NCI-H82 (cell line): Measurements from ENCODE around the gene IGFBP6.
A peak's percentile ranks its signal among the peaks of the same experiment; 100 is the strongest.

ENCODE experiments used
- DNase-seq: peaks from one replicate; lab custom pipeline; 2025; lab: John Stamatoyannopoulos, UW

IGFBP6 gene

DNA sequence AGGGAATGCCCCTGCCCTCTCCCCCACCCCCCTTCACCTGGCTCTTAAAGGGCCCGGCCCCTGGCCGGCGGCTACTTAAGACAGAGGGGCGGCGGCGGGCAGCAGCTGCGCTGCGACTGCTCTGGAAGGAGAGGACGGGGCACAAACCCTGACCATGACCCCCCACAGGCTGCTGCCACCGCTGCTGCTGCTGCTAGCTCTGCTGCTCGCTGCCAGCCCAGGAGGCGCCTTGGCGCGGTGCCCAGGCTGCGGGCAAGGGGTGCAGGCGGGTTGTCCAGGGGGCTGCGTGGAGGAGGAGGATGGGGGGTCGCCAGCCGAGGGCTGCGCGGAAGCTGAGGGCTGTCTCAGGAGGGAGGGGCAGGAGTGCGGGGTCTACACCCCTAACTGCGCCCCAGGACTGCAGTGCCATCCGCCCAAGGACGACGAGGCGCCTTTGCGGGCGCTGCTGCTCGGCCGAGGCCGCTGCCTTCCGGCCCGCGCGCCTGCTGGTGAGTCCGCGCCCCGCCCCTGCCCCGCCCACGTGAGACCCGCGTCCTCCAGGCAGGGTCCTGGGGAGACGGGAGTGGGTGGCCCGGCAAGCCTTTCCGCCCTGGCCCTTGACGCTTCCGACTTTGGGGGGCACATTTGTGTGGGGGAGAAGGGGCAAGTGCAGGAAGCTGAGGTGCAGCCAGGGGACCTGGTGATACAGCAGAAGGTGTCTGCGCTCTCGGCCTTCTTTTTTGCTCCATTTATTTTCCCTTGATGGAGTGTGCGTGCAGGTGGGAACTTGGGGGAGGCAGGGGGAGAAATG, at the start of gene IGFBP6:
IGFBP6 (plus strand) TSS at position 104 of the 790 bp plus-strand sequence; CDS start at position 155, 51 bp downstream.
- DNase-seq: peak; percentile 54

GRCh38 chr12:53048033-53048779, 49.3 kb upstream of the IGFBP6 start:
- DNase-seq: peak; percentile 47

- DNase-seq: no peak
Measured at GRCh38 chr12:53048780-53049401, 48.6 kb upstream of the IGFBP6 start.

- DNase-seq: peak; percentile 59
Measured at GRCh38 chr12:53049571-53050318, 47.7 kb upstream of the IGFBP6 start, which contains the start of gene TNS2. Gene TNS2 (plus strand): TSS chr12:53050065. CDS start chr12:53050186, 121 bp downstream.

DNA sequence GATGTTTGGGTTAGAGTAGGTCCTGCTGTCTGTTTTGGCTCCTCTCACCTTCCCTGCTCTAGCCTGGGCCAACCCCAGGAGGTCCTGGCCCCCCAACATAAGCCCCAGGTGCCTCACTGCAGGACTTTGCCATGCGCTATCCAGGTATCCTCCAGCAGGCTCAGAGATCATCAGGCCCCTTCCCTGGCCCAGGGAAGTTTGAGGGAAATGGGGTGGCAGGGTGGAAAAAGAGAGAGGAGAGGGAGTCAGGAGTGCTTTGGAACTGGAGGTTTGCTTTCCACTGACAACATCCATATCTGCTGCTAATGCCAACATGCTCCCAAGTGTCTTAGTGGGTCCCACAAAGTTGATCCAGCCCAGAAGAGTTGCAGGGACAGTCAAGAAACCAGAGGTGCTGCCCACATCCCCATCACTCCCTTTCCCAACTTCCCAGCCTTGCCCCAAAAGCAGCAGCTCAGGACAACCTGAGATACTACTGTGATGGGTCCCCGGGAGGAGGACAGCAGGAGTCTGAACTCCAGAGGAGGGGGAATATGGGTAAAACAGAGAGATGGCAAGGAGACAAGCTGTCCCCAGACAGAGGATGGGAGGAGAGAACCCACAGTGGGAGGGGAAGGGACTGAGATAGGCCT, 46.9 kb upstream of the IGFBP6 start:
- no peak for DNase-seq

- DNase-seq: peak; percentile 28
Measured at GRCh38 chr12:53051058-53051880, 46.2 kb upstream of the IGFBP6 start.

- DNase-seq: no peak
Measured at GRCh38 chr12:53051881-53052412, 45.5 kb upstream of the IGFBP6 start.

DNA sequence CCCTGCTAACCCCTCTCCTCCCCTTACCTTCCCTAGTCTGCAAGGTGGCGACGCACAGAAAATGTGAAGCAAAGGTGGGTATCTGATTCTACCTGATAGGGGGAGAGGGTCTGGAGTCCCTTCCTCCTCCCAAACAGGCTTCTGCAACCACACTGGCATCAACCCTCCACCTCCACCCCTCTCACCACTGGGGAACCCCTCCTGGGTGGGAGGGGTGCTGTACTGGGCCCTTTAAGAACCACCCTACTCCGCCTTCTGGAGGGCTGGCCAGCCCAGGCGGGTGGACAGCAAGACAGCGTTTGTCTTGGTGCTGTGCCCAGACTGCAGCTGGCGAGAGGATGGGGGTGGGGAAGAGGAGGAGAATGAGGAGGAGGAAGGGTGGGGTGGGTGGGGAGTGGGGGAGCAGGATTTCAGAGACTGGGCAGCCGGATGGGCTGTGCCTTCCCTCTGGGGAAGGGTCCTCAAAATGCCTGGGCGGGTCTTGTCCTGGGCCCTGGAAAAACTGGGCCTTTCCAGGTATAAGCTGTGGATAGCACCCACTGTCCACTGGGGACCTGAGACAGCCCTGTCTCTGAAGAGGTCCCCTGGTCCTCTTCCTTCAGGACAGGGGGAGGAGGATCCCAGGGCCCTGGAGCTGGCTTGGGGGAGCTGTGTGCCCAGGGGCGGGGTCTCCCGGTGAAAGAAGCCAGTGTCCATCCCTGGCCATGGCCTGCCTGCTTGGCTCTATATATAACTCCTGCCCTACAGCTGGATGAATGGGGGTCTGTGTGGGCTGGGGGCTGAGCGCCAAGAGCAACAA, 44.8 kb upstream of the IGFBP6 start:
- DNase-seq: no peak

DNA sequence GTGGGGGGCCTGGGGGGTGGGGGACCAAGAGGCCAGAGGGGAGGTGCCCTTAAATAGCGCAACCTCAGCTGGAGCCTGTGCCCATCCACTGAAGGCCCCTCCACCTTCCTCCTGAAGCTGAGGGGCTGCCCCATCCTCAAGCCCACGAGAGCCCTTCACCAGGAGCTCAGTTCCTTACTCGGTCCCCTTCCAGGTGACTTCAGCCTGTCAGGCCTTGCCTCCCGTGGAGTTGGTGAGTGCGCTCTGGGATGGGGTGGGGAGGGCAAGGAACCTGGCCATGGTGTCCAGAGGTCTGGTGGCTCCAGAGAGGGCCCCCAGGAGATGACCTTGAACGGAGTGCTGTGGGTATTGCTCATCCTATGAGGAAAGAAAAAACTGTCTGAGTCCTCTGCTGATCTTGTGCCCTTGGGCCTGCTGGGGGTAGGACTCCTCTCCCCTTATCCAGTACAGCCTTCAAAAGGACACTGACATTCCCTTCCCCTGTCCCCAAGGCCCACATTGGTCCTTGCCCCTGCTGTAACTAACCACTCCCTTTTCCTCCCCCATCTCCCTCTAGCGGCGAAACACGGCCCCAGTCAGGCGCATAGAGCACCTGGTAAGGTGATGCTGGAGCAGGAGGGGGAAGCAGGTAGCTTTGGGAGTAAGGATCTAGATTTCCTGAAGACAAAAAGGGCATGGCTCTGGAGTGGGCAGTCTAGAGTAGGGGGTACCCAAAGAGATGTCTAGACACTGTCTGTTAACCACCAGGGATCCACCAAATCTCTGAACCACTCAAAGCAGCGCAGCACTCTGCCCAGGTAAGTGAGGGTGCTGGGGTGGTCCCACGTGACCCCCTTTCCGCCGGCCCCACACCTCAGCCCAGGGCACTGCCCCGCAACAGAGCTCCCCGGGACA, 44.0 kb upstream of the IGFBP6 start:
- peak; percentile 60 for DNase-seq

DNA sequence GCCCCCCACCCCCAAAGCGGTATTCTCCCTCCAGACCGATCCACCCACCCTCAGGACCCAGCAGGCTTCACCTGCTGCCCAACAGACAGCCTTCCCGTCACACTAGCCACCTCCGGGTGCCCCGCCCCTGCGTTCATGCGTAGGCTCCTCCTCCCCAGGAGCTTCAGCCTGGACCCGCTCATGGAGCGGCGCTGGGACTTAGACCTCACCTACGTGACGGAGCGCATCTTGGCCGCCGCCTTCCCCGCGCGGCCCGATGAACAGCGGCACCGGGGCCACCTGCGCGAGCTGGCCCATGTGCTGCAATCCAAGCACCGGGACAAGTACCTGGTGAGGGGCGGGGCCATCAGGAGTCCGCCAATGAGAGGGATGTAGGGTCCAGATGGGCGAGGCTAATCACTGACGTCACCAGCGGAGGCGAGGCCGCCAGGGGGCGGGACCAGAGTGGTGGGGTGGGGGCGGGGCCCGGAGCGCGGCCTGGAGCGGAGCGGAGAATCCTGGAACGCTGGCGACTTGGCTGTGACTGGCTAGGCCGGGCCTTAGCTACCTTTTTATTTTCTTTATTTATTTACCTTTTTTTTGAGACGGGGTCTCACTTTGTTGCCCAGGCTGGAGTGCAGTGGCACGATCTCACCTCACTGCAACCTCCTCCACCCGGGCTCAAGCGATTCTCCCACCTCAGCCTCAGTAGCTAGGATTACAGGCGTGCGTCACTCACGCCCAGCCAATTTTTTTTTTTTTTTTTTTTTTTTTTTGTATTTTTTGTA, 43.2 kb upstream of the IGFBP6 start:
- DNase-seq: peak; percentile 97

DNA sequence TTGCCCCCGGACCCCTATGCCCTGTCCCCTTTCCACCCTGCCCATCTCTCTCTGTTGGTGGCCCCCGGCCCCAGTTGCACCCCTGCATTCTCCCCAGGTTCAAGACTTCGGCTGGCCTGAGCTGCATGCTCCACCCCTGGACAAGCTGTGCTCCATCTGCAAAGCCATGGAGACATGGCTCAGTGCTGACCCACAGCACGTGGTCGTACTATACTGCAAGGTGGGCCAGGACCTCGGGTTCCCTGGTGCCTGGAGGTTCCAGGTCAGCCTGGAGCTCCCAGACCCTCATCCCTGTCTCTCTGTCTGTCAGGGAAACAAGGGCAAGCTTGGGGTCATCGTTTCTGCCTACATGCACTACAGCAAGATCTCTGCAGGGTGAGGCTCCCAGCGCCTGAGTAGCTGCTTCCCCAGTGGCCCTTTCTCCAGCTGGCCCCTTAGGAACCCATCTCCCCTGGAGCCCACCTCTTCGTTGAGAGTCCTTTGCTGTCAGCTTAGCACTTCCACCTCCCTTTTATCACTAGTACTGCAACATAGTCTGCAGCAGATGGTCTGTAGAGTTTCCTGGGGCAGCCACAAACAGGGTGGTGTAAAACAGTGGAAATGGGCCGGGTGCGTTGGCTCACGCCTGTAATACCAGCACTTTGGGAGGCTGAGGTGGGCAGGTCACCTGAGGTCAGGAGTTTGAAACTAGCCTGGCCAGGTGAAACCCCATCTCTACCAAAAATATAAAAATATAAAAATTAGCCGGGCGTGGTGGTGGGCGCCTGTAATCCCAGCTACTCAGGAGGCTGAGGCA, 41.8 kb upstream of the IGFBP6 start:
- DNase-seq: peak; percentile 31

DNA sequence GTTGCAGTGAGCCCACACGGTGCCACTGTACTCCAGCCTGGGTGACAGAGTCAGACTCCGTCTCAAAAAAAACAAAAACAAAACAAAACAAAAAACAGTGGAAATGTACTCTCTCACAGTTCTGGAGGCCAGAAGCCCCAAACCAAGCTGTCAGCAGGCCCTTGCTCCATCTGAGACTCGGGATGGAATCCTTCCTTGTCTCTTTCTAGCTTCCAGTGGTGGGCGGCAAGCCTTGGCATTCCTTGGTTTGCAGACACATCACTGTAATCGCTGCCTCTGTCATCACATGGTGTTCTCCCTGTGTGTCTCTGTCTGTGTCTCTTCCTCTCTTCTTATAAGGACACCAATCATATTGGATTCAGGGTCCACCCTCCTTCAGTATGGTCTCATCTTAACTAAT, 41.2 kb upstream of the IGFBP6 start:
- no peak for DNase-seq

GRCh38 chr12:53056901-53057300, 40.6 kb upstream of the IGFBP6 start:
- peak; percentile 51 for DNase-seq

DNA sequence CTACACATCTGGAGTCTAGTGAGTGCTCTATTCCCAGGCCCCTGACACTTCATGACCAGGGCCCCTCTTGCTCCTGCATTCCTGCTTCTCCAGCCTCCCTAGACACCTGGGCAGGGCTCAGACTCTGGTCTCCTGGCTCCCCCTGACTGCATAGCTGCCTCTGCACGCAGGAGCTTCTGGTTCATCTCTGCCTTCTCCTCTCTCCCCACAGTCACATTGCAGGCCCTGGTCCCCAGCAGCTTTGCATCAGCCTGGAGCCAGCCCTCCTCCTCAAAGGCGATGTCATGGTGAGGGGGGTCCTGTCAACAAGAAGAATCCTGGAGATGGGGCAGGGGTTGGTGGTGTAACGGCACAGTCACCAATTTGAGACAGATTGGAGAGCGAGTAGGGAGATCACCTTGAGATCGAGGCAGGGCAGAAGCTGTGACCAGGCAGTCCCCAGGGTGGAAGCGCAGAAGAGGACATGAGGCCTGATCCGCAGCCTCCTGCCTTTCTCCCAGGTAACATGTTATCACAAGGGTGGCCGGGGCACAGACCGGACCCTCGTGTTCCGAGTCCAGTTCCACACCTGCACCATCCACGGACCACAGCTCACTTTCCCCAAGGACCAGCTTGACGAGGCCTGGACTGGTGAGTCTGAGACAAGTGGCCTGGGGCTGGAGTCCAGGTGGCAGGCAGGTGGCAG, 39.5 kb upstream of the IGFBP6 start:
- no peak for DNase-seq

- no peak for DNase-seq
Measured at GRCh38 chr12:53058674-53059433, 38.6 kb upstream of the IGFBP6 start.
